ENCODE data around the gene PRKG1. TPM values are rescaled to one million over a fixed set of nuclear protein-coding genes. Genes with fewer than 3 reads are reported as not detected.
A peak's percentile ranks its signal among the peaks of the same experiment; 100 is the strongest.
"Not testable (repeated sequence)": the region's sequence is repeated elsewhere in the genome, so short reads cannot be mapped to it uniquely, and the experiment has no call there.

Gene PRKG1
- polyA plus RNA-seq, 1 donor: 38.2 TPM

DNA sequence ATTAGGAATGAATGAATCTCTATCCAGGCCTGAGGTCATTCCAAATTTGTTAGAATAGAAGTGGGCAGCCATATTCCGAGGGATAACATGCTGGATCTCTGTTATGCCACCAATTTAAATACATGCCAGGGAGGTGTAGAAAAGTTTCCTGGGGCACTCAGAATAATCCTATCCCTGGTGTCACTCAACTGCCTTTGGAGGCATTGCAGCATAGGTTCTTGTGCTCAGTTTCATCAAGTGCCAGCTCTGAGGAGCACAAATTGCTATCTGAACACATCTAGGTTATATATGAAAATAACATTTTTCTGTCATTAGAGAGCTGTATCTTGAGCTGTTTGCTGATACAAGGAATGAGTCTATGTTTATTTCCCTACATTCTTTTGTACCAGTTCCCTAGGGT lies 427.8 kb downstream of the PRKG1 start:
- DNase-seq (ENCODE audit: low read depth): no peak

GRCh38 chr10:51503378-51503777 lies 429.1 kb downstream of the PRKG1 start:
- DNase-seq (ENCODE audit: low read depth): no peak

GRCh38 chr10:51507476-51507875 lies 433.2 kb downstream of the PRKG1 start:
- DNase-seq (ENCODE audit: low read depth): no peak

GRCh38 chr10:51508156-51508555 lies 433.9 kb downstream of the PRKG1 start:
- no peak for DNase-seq (ENCODE audit: low read depth)

- no peak for DNase-seq (ENCODE audit: low read depth)
Observed at GRCh38 chr10:51510231-51510630, 435.9 kb downstream of the PRKG1 start.

- no peak for DNase-seq (ENCODE audit: low read depth)
Observed at GRCh38 chr10:51521605-51522004, 447.3 kb downstream of the PRKG1 start.

- DNase-seq (ENCODE audit: low read depth): no peak
Observed at GRCh38 chr10:51522858-51523257, 448.6 kb downstream of the PRKG1 start.

GRCh38 chr10:51523440-51523839 lies 449.2 kb downstream of the PRKG1 start:
- DNase-seq (ENCODE audit: low read depth): no peak

DNA sequence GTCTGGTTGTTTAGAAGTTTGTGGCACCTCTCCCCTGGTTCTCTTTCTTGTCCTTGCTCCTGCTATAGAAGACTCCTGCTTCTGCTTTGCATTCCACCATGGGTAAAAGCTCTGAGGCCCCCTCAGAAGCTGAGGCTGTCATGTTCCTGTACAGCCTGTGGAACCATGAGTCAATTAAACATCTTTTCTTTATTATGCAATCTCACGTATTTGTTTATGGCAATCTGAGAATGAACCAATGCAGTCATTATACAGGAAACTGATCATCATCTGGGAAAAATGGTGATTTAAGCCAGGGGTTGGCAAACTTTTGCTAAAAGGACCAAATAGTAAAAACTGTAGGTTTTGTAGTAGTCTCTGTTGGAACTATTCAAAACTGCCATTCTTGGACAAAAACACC lies 449.8 kb downstream of the PRKG1 start:
- no peak for DNase-seq (ENCODE audit: low read depth)

- DNase-seq (ENCODE audit: low read depth): no peak
Observed at GRCh38 chr10:51527522-51528219, 453.4 kb downstream of the PRKG1 start.

- no peak for DNase-seq (ENCODE audit: low read depth)
Observed at GRCh38 chr10:51528527-51528926, 454.2 kb downstream of the PRKG1 start.

- peak; percentile 29 for DNase-seq (ENCODE audit: low read depth)
Observed at GRCh38 chr10:51530541-51530940, 456.3 kb downstream of the PRKG1 start.

DNA sequence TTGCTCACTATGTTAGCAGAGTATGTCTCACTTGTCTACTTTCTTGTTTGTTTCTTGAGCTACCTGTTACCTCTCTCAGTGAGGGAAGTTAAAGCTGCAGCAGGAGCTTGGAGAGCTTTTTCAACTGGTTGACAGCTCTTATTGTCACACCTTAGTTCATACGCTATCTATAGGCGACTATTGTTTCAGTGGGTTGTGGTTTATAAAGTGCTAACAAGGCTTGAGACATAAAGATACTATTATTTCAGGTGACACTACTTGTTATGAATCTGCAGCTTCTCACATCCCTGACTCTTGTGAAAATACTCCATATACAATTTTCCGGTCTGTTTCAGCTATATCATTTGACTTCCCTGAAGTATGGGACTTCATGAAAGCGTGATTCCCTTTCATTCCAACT lies 457.8 kb downstream of the PRKG1 start:
- DNase-seq (ENCODE audit: low read depth): no peak

DNA sequence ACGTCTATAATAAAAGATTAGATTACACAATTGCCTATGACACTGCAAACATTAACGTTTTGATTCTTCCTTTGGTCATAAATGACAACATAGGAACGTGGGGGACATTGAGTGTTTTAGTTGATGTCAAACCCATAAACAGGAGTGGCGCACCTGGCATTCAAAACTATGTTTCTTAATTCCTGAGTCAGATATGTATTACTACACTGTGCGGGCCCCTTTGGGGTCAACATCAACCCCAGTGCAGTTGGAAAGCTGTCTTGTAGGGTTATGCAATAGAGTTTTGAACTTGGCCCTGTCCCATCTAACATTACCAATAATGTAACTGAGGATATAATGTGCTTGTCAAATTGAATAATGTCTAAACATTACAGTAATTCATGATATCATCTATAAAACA lies 468.6 kb downstream of the PRKG1 start:
- DNase-seq (ENCODE audit: low read depth): no peak

- no peak for DNase-seq (ENCODE audit: low read depth)
Observed at GRCh38 chr10:51544933-51545332, 470.6 kb downstream of the PRKG1 start.

DNA sequence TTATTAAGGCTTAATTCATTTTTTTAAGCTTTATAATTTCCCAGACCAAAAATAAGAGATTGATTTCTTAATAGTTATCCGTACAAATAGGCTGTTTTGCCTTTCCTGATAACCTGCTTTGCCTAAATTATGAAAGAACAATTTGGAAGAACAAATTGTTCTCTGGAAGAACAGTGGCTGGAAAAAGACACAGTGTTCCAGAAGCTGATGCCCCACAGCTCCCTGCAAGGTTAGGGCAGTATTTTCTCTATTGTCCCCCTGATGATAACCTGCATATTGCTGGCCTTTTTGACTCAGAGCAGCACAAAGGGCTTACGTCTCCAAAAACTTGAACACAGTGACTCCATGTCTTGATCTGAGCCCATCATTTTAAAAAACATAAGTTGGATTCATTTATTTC lies 473.7 kb downstream of the PRKG1 start:
- DNase-seq (ENCODE audit: low read depth): no peak

GRCh38 chr10:51552879-51553278 lies 478.6 kb downstream of the PRKG1 start:
- DNase-seq (ENCODE audit: low read depth): no peak

DNA sequence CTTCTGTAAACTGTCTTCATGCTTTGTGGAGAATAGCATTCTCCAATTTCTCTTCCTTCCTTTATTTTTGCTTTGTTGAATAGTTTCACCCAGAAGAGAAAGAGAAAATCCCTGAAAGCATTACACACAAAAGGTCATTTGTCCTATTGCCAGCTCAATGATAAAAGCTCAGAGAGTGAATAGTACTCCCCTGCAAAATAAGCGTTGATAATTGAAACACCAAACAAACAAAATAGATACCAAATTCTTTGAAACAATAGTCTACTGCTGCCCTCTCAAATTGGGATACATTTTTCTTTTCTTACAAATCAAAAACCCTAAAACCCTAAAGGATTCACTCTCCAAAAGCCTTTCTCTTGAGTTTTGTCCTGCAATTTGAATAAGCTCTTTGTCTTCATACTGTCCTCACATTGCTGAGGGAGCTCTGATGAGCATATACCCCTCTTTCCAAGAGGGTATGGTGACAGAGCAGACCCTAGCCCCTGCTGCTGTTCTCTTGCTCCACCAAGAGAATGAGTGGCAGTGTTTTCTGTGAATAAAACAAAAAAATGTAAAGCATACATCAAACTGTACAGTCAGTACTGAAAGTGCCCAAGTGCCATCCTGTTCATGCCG lies 490.7 kb downstream of the PRKG1 start:
- DNase-seq (ENCODE audit: low read depth): no peak

GRCh38 chr10:51567271-51567670 lies 493.0 kb downstream of the PRKG1 start:
- no peak for DNase-seq (ENCODE audit: low read depth)

DNA sequence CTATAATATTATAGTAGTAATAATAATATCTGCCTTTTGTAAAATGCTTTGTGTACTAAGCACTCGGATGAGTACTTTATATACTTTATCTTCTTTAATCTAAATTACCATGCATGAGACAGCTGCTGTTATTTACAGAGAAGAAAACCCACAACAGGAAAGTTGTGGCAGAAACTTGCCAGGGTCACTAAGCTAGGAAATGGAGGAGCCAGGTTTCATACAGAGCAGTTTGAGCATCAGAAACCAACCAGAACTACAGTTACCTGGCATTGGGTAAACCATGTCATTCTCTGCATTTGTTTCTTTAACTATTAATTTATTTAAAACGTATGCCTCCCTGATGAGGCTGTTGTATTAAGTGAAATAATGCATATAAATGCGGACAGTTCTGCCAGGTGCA lies 495.2 kb downstream of the PRKG1 start:
- DNase-seq (ENCODE audit: low read depth): no peak

- DNase-seq (ENCODE audit: low read depth): no peak
Observed at GRCh38 chr10:51574248-51575048, 500.2 kb downstream of the PRKG1 start.

- DNase-seq (ENCODE audit: low read depth): not testable (repeated sequence)
Observed at GRCh38 chr10:51581196-51581595, 506.9 kb downstream of the PRKG1 start.

DNA sequence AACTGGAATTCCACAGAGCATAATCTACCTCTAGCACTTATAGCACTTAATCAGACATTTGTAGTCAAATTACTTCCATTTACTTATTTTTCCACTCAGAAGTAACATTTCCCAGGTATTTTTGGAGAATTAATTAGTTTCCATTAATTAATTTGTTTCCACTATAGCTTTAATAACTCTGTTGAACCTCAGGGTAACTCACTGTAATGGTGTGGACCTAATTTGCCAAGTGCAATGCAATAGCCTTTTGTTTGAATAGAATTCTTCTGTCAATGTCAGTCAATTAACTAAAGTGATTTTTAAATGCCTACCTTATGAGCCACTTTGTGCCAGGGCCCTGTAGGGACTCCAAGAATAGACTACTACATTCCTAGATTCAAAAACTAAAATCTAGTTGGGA lies 509.7 kb downstream of the PRKG1 start:
- no peak for DNase-seq (ENCODE audit: low read depth)
